ENCODE results near the gene LYPD6B.

Gene LYPD6B

DNA sequence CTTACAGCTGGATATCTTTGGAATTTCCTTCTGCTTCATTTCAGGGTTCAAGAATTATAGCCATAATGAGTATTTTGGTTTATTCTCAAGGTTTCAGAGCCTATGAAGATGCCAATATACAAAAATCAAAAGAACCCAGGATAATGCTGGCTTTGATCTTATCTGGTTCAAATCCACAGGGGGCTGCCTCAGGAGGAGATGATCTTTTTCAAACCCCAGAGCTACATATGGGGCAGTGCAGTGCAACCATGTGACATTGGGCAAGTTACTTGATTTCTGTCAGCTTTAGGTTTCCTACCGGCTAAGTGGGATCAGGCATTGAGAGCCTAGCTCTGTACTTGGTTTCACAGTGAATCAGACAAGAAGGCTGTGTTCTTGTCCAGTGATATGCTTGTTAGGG is 23.0 kb upstream of the LYPD6B start:
- no peak for DNase-seq

DNA sequence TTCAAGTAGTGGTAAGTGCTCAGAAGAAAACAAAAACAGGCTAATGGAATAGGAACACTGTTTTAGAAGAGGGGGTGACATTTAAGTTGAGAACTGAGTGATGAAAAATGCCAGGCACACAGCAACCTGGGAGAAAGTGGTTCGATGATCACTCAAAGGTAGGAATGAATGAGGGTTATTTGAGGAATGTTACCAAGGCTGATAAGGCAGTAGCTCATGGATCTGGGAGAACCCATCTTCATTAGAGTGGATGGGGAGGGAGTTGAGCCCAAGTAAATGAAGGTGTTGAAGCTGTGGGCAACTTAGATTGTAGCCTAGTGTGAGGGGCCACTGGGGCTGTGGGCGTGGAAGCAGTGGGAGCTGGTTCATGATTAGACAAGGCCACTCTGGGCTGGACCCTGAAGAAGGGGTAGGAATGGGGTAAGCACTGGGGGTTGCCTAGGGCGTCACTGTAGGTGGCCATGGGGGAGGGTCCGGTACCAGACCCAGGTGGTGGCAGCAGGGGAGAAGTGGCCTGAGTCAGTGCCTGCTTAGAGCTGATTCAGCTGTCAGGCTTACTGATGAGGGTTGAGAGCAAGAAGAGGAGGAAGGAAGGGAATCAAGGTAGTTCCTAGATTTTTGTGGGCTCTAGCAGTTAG is 22.5 kb upstream of the LYPD6B start:
- DNase-seq, result no peak

DNA sequence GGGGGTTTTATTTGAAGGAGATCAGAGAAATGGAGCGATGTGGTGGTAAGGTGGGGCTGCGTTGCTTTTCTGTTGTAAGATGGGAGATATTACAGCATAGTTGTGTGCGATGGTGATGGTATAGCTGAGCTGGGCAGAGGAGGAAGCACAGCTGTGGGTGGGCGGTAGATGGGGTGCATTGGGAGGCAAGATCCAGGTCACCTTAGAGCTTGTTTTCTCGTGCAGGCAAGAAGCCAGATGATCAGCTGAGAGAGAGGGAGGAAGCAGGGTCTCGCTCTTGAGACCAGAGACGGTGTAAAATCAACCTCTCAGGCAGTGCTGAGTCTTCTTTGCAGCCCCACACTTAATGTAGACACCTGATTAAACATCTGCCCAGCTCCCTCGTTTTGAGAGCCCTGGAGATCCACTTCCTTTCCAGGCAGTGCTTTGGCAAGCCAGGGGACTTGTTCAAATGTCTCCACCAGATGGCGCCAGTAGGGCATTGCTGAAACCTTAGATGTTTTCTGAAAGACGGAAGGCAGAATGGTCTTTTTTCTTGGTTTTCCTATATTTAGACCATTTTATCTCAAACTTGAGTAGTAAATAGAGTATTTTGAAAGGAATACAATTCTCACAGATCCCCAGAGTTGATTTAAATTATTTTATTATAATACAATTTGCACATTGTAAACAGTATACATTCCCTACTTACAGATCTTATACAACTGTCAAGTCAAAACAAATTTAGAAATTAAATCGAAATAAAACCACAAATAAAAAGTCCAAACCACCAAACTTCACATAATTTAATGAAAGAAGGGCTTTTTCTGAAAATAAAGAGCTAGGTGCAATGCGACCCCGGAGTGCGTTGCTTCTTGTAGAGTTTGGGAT is 21.1 kb upstream of the LYPD6B start:
- DNase-seq, result peak; percentile 86

DNA sequence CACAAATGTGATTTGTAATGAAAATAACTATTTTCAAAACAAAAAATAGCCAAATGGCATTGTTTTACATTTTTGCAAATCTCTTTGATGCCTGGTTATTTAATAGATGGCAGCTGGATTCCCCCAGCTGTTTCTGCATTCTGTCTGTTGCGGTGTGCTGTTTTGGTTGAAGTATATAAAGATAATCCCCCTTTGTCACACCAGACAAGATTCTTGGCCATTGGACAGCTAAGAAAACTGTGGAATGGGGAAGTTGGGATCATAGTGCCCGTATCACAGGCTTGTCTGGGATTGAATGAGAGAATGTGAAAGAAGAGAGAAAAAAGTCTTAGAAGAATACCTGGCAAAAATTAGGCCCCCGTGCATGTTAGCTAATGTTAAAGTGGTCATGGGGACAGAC is 19.5 kb upstream of the LYPD6B start:
- no peak for DNase-seq

DNA sequence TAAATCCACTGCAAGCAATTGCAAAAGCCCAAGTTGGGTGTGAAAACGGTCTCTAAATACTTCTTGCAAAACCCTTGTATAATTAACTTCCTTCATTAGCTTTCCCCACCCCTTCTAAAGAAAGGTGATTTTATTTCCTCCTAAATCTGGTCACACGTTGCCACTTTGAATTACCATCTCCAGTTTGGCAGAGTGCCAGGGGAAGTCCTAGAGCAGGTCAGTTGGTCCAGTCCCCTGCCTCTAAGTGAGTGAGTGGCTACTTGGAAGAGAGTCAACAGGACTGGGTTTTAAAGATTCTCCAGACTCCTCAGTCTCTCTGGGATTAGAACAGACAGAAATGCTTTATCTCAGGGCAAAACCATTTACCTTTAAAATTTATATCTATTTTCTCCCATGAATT is 18.7 kb upstream of the LYPD6B start:
- no peak for DNase-seq

DNA sequence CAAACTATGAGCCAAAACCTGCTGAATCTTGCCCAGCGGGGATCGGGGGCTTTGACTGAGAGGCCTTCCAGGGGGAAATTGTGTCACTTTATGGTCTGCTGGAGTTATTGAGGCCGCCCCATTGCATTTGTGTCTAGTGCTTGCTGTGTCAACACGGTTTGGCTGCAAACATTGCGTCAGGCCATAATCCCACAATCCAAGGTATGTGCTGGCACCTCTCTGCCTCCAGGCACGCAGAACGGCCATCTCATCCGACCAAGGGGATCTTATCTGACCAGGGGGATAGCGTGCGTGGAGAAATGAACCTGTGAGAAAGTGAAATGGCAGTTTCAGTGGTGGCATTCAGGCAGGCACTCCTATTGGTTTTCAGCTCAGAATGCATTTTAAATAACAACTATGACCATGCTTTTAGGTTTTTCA is 18.1 kb upstream of the LYPD6B start:
- no peak for DNase-seq

DNA sequence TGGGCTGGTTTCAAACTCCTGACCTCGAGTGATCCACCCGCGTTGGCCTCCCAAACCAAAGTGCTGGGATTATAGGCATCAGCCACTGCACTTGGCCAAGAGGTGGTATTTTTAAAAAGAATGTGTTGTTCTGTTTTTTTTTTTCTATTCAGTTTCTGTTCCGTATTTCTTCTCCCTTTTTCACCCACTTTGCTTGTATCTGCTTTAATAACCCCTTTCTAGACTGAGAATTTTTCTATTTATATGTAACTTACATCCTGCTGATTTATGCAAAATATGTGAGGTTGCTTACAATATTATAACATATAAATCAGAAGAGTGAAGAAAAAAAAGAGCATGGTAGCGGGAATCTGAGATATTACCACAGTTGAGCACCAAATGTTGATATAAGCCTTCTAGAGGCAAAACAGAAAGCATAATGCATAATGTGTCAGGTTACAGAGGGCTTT is 17.2 kb upstream of the LYPD6B start:
- DNase-seq, result no peak

DNA sequence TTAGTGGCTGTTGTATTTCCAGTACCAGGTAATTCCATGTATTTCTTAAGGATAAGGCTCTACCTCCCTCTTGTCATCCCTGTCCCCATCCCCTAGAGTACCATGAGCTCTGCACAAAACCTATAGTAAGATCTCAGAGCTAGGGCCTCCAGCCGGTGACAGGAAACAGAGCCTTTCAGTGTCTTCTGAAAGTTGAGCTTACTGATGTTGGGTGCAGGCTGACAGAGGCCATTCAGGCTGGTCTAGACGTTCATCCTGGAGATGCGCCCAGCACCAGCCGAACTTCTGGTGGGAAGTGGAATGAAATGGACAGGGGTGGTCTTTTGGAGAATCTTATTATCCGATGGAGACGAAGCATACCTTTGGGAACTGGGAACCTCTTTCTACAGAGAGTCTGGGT is 16.7 kb upstream of the LYPD6B start:
- no peak for DNase-seq

DNA sequence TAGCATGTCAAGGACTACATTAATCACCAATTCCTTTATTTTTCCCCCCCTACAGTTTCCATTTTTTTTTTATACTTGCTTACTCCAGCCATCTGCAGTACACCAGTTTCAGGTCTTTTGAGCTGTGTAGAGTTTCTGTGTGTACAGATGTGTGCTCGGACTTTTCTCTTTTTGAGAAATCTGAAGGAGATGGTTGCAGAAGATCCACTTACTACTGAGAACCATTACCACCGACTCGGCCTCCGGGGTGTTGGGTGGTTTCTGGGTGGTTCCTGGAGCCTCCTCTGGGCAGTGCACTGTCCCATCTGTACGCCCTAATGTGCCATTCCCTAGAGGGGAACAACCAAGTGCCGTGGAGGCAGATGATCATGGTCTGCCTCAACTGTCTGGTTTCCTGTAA is 15.4 kb upstream of the LYPD6B start:
- no peak for DNase-seq

DNA sequence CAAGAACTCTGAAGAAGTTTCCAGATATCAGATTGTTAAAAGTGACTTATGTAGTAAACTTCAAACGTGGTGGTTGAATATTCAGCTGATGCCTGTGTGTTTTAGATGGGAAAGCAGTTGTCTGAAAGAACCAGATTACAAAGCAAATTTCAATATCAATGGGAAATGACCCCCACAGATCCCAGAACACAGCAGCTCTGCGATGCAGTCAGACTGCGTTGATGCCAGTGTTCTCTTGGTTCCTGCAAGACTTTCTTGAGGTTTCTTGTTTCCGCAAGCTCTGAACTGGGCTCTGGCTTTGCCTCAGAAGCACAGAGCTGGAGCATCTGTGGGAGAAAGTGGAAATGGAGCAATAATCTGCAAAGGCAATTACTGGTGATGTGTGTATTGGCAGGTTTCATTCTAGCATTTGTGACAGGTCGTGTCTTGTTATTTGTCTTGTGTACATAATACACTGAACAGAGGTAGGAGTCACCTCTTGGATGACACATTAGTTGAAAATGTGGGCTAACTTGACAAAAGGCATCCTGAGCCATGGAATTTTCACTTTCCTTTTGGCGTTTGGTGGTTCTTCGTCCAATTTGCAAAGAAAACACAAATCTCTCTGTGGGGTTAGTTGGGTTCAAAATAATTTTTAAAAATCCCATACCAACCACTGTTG is 10.8 kb upstream of the LYPD6B start:
- DNase-seq, result no peak

DNA sequence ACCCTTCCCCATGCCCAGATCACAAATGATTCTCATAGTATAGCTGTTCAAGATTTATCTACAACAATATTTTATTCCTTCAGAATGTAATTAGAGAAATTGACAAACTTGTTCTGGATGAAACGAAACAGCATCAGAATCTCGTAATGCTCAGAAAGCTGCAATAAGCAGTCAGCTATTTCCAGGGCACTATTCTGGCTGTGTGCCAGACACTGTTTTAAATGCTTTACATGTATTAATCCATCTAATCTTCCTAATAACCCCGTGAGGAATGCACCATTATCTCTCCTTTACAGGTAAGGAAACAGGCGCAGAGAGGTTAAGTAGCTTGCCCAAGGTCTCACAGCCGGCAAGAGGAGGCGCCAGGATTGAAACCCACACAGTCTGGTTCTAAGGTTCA is 10.1 kb upstream of the LYPD6B start:
- no peak for DNase-seq

DNA sequence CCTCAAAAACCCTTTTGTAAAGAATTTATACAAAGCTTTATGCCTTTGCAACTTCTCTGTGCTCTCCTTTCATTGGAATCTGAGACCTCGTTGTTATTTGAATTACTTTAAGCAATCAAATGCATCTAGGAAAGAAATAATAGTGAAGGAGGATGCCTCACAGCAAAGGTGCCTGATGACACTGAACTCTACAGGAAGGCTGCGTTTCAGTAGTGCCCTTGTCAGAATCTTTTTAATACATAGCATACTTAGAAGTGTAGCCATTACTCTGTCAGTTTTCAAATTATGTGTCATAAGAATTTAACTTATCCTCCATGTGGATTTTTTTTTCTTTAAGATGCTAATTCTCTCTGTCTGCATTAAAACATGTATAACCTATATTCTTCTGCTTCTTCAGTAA is 9.6 kb upstream of the LYPD6B start:
- no peak for DNase-seq

DNA sequence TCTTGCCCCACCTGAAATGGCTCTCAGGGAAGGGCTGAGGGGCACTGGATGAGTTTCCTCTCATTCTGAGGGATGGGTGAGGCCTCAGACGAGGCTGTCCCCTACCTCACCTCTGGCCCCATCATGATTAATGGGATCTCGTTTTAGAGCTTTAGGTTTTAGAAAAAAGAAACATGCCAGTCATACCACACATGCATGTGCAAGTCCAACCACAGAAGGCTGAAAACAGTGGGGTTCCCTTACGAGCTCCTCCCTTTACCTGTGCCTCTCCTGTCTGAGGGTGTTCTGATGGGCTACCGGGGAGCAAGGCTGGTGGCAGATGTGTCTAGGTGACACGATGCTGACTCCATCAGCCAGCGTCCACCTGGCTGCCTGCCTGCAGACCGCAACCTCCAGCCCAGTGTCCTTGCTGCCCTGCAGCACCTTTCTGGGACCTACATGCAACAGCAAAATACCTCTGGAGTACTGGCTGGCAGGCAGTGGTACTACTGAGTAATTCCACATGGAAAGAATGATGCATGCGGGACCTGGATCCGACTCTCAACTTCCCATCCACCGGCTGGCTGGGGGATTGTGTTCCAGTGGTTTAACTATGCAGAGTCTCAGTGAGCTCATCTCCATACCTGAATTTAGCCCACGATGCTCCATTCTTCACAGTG is 9.1 kb upstream of the LYPD6B start:
- DNase-seq, result no peak

DNA sequence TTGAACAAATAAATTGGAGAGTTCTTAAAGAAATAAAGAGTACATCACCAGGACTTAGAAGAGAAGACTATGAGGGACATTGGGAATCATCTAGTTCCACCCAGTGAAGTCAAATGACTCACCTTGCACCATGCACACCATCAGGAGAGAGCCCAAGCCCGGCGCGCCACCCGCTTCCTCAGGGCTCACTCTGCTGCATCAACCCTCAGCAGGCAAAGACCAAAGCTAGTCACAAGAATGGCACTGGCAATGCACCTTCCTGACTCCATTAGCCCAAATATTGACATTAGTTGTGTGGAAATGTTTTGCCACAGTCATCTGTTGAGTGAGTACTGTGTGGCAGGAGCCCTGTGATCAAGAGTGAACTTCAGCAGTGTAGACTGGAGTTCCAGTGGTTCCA is 7.1 kb upstream of the LYPD6B start:
- DNase-seq, result no peak

DNA sequence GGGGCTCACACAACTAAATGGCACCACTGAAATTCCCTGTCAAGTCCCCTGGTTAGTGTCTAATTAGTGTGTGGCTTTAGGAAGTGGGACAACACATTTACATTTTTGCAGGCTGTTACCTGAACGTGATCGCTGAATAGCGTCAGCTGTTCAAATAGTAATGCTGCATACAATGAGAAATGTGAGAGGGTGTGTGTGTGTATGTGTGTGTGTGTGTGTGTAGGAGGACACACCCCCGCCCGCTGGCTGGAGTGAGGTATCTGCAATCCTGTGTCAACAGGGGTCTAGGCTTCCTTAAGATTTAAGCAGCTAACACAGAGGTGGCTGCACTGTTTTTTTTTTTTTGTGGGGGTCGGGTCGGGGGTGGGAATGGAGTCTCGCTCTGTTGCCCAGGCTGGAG is 4.8 kb upstream of the LYPD6B start:
- DNase-seq, result no peak

DNA sequence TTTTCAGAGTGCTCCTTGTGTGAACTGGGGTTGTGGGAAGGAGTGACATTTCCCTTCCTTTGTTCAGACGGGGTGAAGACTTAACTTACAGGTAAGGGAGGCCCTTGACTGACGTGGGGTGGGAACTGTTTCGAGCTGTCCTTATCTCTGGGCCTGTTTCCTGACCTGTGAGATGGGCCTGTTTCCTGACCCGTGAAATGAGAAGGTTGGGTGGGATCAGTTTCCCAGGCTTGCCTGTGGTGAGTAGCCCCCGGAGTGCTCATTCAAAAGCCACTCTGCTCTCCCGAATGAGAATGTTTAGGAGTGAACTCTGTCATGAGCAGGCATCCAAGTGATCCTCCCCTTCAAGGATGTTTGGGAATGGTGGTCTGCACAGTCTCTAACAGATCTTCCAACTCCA is 4.1 kb upstream of the LYPD6B start:
- DNase-seq, result no peak

DNA sequence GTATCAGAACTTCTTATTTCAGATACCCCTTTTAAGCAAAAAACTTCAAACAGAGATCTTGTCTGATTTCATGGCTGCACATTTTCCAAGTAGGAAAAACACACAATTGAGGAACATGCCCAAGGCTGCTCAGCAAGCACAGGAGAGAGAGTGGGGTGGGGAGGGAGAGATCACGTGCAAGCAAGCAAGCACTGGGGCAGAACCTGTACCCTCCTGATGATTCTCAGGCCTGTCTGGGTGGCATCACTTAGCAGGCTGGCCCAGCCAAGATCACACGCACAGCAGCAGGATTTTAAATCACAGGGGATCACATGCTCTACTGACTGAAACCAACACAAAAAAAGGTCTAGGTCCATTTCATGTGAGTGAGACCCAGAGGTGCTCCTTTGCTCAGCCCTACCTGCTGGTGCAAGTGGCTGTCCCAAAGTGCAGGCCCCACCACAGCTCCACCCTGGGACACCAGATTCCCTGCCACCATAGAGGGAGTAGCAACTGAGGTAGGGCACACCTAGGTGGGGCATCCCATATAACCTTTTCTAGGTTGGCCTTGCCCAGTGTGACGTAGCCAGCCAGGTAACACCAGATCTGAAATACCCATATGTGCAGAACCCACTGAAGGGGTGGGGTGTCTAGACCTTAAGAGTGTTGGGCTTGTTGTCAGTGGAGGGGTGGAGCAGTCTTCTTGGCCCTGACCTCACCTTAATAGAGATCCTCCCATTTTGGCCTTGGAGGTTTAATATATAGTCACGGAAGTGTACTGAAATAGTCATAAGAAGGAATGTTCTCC is 1.8 kb upstream of the LYPD6B start:
- DNase-seq, result no peak

DNA sequence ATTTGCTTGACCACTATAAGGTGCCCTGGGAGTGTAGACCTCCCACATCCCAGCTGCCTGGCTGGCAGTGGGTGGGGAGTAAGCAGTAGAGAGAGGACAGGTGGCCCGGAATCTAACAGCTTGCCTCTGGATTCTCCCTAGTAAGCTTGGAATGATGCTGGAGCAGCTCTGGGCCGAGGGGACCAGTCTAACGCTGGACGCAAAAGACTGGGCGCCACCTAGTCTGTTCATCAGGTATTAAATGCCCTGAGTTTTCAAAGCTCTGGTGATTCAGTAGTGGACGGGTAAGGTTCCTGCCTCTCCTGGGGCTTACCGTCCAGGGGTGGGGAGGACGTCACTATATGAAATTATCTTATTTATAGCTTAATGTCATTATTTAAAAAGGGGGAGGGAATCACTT is 648 bp upstream of the LYPD6B start:
- no peak for DNase-seq

DNA sequence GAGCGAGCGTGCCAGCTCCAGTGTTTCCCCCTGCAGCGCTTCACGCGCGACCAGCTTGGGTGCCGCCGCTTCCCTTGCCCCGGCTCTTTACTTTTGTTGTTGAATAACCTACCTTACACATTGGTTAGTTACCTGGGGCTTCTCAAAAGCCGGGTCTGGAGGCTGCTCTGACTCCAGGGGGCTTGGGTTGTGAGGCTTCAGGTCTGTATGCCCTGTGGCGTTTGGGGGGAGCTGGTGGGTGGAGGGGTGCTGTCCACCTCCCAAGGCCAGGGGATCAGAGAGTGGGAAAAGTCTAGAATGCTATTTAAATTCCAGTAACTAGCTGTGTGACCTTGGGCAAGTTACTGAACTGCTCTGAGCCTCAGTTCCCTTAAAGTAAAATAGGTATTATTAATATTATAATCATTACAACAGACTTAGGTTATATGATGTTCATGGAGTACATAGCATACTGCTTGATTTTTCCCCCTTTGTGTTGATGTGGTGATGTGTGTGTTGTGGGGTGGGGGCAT is 770 bp downstream of the LYPD6B start:
- DNase-seq, result no peak

DNA sequence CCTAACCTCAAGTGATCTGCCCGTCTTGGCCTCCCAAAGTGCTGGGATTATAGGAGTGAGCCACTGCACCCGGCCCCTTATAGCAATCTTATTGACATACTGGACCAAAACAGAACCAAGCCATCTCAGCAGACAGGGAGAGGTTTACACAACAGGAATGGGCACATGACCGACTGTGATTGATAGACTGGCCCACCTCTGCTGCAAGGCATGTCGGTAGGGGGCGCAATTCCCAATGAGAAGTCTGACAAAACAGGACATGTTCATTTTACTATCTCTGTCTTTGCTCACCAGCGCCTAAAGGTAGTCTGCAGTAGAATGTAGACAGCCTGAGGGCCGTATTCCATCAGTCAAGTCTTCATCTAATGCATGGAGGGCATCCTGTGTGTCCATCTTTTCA is 2.0 kb downstream of the LYPD6B start:
- DNase-seq, result peak; percentile 75

DNA sequence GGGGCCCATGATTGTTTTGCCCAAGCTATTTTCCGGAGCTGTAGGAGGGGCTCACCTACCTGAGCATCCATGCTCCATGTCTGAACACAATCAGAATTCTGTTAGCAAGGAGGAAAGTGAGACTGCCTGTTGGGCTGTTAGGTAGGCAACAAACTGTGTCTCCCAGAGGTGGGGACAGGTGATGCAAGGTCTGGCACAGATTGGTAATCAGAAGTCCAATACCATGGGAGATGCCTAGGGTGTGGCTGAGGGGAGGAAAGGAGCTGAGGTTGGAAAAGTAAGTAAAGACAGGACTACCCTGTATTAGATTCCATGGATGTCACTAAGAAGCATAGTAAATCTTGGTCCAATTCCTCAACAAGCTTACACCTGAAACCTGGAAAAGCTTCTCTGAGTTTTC is 3.0 kb downstream of the LYPD6B start:
- DNase-seq, result no peak

DNA sequence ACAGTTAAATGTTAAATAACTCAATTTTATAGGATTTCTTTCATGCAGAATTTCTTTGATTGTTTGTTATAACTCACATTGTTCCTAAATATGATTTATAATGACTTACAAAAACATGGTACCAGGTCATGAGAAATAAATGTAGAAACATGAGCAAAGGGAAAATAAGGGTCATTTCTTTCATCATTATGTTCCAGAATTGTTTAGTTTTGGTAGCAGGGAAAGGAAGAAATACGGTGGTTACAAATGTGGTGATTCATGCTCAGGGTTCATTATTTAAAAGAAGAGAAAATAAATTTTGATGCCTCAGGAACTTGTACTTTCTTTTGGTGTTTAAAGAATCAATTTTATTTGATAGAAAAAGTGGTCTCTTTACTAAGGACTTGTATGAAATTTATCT is 4.4 kb downstream of the LYPD6B start:
- DNase-seq, result no peak

DNA sequence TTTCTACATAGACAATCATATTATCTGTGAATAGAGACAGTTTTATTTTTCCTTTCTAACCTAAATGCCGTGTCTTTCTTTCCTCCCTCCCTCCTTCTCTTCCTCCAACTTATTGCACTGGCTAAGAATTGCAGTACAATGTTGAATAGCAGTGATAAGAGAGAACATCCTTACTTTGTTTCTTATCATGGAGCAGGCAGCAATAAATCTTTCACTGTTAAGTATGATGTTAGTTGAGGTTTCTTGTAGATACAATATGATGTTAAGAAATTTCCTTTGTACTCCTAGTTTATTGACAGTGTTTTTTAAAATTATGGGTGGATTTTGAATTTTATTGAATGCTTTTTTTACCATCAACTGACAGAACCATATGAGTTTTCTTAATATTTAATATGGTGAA is 6.0 kb downstream of the LYPD6B start:
- no peak for DNase-seq

Data from activated CD8-positive, alpha-beta memory T cell treated with anti-CD3 and anti-CD28 coated beads for 24 hours (primary cell).